ENCODE results near the gene VSTM2B. TPM values are rescaled to one million over a fixed set of nuclear protein-coding genes. Genes with fewer than 3 reads are reported as not detected.

Gene VSTM2B
- polyA plus RNA-seq, 1 donor (not counting 4 experiments of a cell fraction or from before 2014, with no cell fraction given) = not detected

DNA sequence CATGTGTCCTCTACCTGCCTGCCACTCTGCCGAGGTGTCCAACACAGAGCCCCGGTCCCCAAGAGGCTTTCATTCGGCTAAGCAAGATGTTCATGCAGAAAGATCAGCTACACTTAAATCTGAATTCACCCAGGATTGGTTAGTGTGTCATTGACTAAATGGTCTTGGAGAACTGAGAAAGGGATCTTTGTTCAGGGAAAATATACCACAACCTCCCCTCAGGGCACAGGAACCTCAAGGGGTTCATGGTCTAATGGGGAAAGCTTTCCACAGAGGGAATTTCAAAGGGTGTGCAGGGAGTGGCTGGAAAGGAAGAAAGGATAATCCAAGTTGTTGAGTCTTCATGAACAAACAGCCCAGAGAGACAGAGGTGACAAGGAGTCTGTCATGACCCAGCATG lies 65.9 kb downstream of the VSTM2B start:
- dilution Hi-C loops (cut with MboI; ENCODE audit: extremely low pct_ligation_motif_present, low sequenced_read_pairs) = no loop called here
- H3K79me2 ChIP-seq (ENCODE audit: control insufficient read depth, insufficient read depth, low read length) = no peaks in the 10 kb centered on the region
- DNase-seq (ENCODE audit: low read depth, low spot score) = no peak
- H4K20me1 ChIP-seq (ENCODE audit: control insufficient read depth, extremely low read depth, insufficient read depth, low read length) = no peaks in the 10 kb centered on the region
- no peaks in the 10 kb centered on the region for H3K9me3 ChIP-seq (ENCODE audit: control insufficient read depth, low read depth, low read length)
- peaks cover 8% of the 10 kb centered on the region for H3K27me3 ChIP-seq (ENCODE audit: control insufficient read depth, extremely low read depth, insufficient read depth, low read length)
- no peaks in the 10 kb centered on the region for H3K4me1 ChIP-seq (ENCODE audit: control insufficient read depth, extremely low read depth, insufficient read depth, low read length)
- H3K4me2 ChIP-seq (ENCODE audit: control insufficient read depth, extremely low read depth, insufficient read depth, low read depth, low read length) = no peak overlapping the region
- no peak for FAIRE-seq
- H3K27ac ChIP-seq (ENCODE audit: control insufficient read depth, insufficient read depth, low read length) = no peak overlapping the region
- no peak overlapping the region for H3K9ac ChIP-seq (ENCODE audit: control insufficient read depth, extremely low read depth, insufficient read depth, low read length)
- no peak overlapping the region for H3K4me3 ChIP-seq (ENCODE audit: control insufficient read depth in 2 of 3, extremely low read depth in 1 of 3, insufficient read depth in 2 of 3, low read depth in 1 of 3, low read length in 3 of 3)
- TF ChIP-seq EZH2 (IDR thresholded peaks at IDR 0.05; ENCODE audit: low read length) (no peak), CTCF (optimal IDR thresholded peaks at IDR 0.05 in 1 of 3, IDR thresholded peaks at IDR 0.05 in 1 of 3, conservative IDR thresholded peaks at IDR 0.05 in 1 of 3; ENCODE audit: extremely low read depth in 1 of 3, insufficient read depth in 2 of 3, low read length in 3 of 3) (no peak)
- no peaks in the 10 kb centered on the region for H3K9me1 ChIP-seq (ENCODE audit: control insufficient read depth, extremely low read depth, insufficient read depth, low read length)
- H2AFZ ChIP-seq (ENCODE audit: control insufficient read depth, low read length) = no peak overlapping the region
- H3K36me3 ChIP-seq (ENCODE audit: control insufficient read depth in 2 of 2, extremely low read depth in 1 of 2, insufficient read depth in 2 of 2, low read length in 2 of 2) = no peaks in the 10 kb centered on the region

GRCh38 chr19:29593869-29594268 lies 68.1 kb downstream of the VSTM2B start:
- no peaks in the 10 kb centered on the region for H3K9me3 ChIP-seq (ENCODE audit: control insufficient read depth, low read depth, low read length)
- H3K9me1 ChIP-seq (ENCODE audit: control insufficient read depth, extremely low read depth, insufficient read depth, low read length) = no peaks in the 10 kb centered on the region
- no peak overlapping the region for H3K4me3 ChIP-seq (ENCODE audit: control insufficient read depth in 2 of 3, extremely low read depth in 1 of 3, insufficient read depth in 2 of 3, low read depth in 1 of 3, low read length in 3 of 3)
- H3K9ac ChIP-seq (ENCODE audit: control insufficient read depth, extremely low read depth, insufficient read depth, low read length) = no peak overlapping the region
- no peaks in the 10 kb centered on the region for H3K4me1 ChIP-seq (ENCODE audit: control insufficient read depth, extremely low read depth, insufficient read depth, low read length)
- no peak overlapping the region for H2AFZ ChIP-seq (ENCODE audit: control insufficient read depth, low read length)
- H3K27me3 ChIP-seq (ENCODE audit: control insufficient read depth, extremely low read depth, insufficient read depth, low read length) = peaks cover 21% of the 10 kb centered on the region
- no peak overlapping the region for H3K4me2 ChIP-seq (ENCODE audit: control insufficient read depth, extremely low read depth, insufficient read depth, low read depth, low read length)
- TF ChIP-seq EZH2 (IDR thresholded peaks at IDR 0.05; ENCODE audit: low read length) = no peak
- no peak for TF ChIP-seq CTCF (optimal IDR thresholded peaks at IDR 0.05 in 1 of 3, IDR thresholded peaks at IDR 0.05 in 1 of 3, conservative IDR thresholded peaks at IDR 0.05 in 1 of 3; ENCODE audit: extremely low read depth in 1 of 3, insufficient read depth in 2 of 3, low read length in 3 of 3)
- no peak overlapping the region for H3K27ac ChIP-seq (ENCODE audit: control insufficient read depth, insufficient read depth, low read length)
- H3K36me3 ChIP-seq (ENCODE audit: control insufficient read depth in 2 of 2, extremely low read depth in 1 of 2, insufficient read depth in 2 of 2, low read length in 2 of 2) = no peaks in the 10 kb centered on the region
- DNase-seq (ENCODE audit: low read depth, low spot score) (no peak), FAIRE-seq (no peak)
- no peaks in the 10 kb centered on the region for H3K79me2 ChIP-seq (ENCODE audit: control insufficient read depth, insufficient read depth, low read length)
- dilution Hi-C loops (cut with MboI; ENCODE audit: extremely low pct_ligation_motif_present, low sequenced_read_pairs) = no loop called here
- no peaks in the 10 kb centered on the region for H4K20me1 ChIP-seq (ENCODE audit: control insufficient read depth, extremely low read depth, insufficient read depth, low read length)
